GM23338 (cell line): Measurements from ENCODE around the gene WDR31. TPM values are rescaled to one million over a fixed set of nuclear protein-coding genes. Genes with fewer than 3 reads are reported as not detected.

Experiments used
- ATAC-seq: fragments of 200-7000 bp; cut with Tn5 transposase; 3 replicates; pipeline ENCODE4 v1.9.1; 2020
- DNase-seq: peaks from one replicate; pipeline ENCODE4 v3.0.0-alpha.2; 2015; ENCODE audit warnings: low spot score
- H2AFZ ChIP-seq: fragments of 200-600 bp; sonication (generic); 2 replicates; pipeline ENCODE4 v1.8.0; 2016; ENCODE audit warnings: antibody characterized with exemption, mild to moderate bottlenecking, moderate library complexity
- H3F3A ChIP-seq: fragments of 200-600 bp; sonication (generic); replicated peaks from 2 replicates; pipeline ENCODE4 v1.8.0; 2017; ENCODE audit warnings: antibody characterized with exemption, mixed run types, low read depth
- H3K27ac ChIP-seq: fragments of 200-600 bp; sonication (generic); 2 replicates; pipeline ENCODE4 v1.6.1; 2016; ENCODE audit warnings: low read depth
- H3K27me3 ChIP-seq: fragments of 200-600 bp; sonication (generic); 2 replicates; pipeline ENCODE4 v1.8.0; 2016; ENCODE audit warnings: mild to moderate bottlenecking, mixed run types, moderate library complexity; ENCODE audit not compliant: insufficient read depth
- H3K36me3 ChIP-seq: fragments of 200-600 bp; sonication (generic); 2 replicates; pipeline ENCODE4 v1.8.0; 2016; ENCODE audit warnings: mild to moderate bottlenecking; ENCODE audit not compliant: insufficient read depth
- H3K4me1 ChIP-seq: fragments of 200-600 bp; sonication (generic); 2 replicates; pipeline ENCODE4 v1.8.0; 2016; ENCODE audit warnings: mild to moderate bottlenecking, moderate library complexity; ENCODE audit not compliant: insufficient read depth
- H3K4me2 ChIP-seq: fragments of 200-600 bp; sonication (generic); 2 replicates; pipeline ENCODE4 v1.7.1; 2017; ENCODE audit warnings: mixed run types
- H3K4me3 ChIP-seq: fragments of 200-600 bp; sonication (generic); 2 replicates; pipeline ENCODE4 v1.6.1; 2016; ENCODE audit warnings: mixed run types
- H3K79me2 ChIP-seq: fragments of 200-600 bp; sonication (generic); replicated peaks from 2 replicates; pipeline ENCODE4 v1.8.0; 2017; ENCODE audit warnings: mild to moderate bottlenecking; ENCODE audit not compliant: insufficient read depth
- H3K9me2 ChIP-seq: fragments of 200-600 bp; sonication (generic); 2 replicates; pipeline ENCODE4 v1.8.0; 2017; ENCODE audit not compliant: insufficient read depth
- H4K20me1 ChIP-seq: fragments of 200-600 bp; sonication (generic); replicated peaks from 2 replicates; pipeline ENCODE4 v1.8.0; 2017; ENCODE audit warnings: mild to moderate bottlenecking; ENCODE audit not compliant: insufficient read depth
- H3K27ac Mint-ChIP-seq: 2 replicates; pipeline ENCODE4 v1.8.0; 2020; ENCODE audit warnings: inconsistent platforms, mild to moderate bottlenecking, moderate library complexity, mixed read lengths
- H3K27me3 Mint-ChIP-seq: 3 replicates; pipeline ENCODE4 v1.8.0; 2022; ENCODE audit warnings: low read depth, mild to moderate bottlenecking, moderate library complexity, mixed read lengths, inconsistent platforms; ENCODE audit not compliant: insufficient read depth, poor library complexity
- H3K36me3 Mint-ChIP-seq: 3 replicates; pipeline ENCODE4 v1.8.0; 2021; ENCODE audit warnings: low read depth, mild to moderate bottlenecking, inconsistent platforms, moderate library complexity, mixed read lengths
- H3K4me1 Mint-ChIP-seq: 3 replicates; pipeline ENCODE4 v1.8.0; 2020; ENCODE audit warnings: mild to moderate bottlenecking, inconsistent platforms, mixed read lengths
- H3K4me3 Mint-ChIP-seq: 3 replicates; pipeline ENCODE4 v1.8.0; 2021; ENCODE audit warnings: moderate library complexity, mild to moderate bottlenecking, inconsistent platforms, mixed read lengths
- H3K9me3 Mint-ChIP-seq: 3 replicates; pipeline ENCODE4 v1.8.0; 2020; ENCODE audit warnings: moderate library complexity, mild to moderate bottlenecking, inconsistent platforms, mixed read lengths
- CREB1 ChIP-seq: fragments of 250-450 bp; sonication (Bioruptor Pico); IDR thresholded peaks from 2 replicates; pipeline ENCODE4 v1.5.0; 2020; ENCODE audit warnings: low read depth, mild to moderate bottlenecking, moderate library complexity
- EZH2 ChIP-seq: fragments of 200-600 bp; sonication (generic); IDR thresholded peaks from one replicate; pipeline ENCODE4 v1.8.0; 2017; ENCODE audit warnings: antibody characterized with exemption, mild to moderate bottlenecking, low read depth; ENCODE audit not compliant: unreplicated experiment
- EZH2phosphoT487 ChIP-seq: fragments of 200-600 bp; sonication (generic); IDR thresholded peaks from one replicate; pipeline ENCODE4 v1.8.1; 2018; ENCODE audit warnings: antibody characterized with exemption; ENCODE audit not compliant: unreplicated experiment
- JUNB ChIP-seq: IDR thresholded peaks from one replicate; pipeline ENCODE4 v1.6.1; 2016; ENCODE audit warnings: antibody characterized with exemption; ENCODE audit not compliant: unreplicated experiment
- NANOG ChIP-seq: IDR thresholded peaks from 2 replicates; pipeline ENCODE4 v1.6.1; 2016; ENCODE audit warnings: antibody characterized with exemption, borderline replicate concordance
- POLR2AphosphoS5 ChIP-seq: IDR thresholded peaks from 2 replicates; pipeline ENCODE4 v1.6.1; 2016; ENCODE audit warnings: antibody characterized with exemption, low read depth
- STAT1 ChIP-seq: IDR thresholded peaks from one replicate; pipeline ENCODE4 v1.6.1; 2016; ENCODE audit warnings: antibody characterized with exemption; ENCODE audit not compliant: unreplicated experiment
- ZNF114 ChIP-seq: fragments of 250-450 bp; sonication (Bioruptor Pico); IDR thresholded peaks from 2 replicates; pipeline ENCODE4 v1.5.0; 2020; ENCODE audit warnings: mild to moderate bottlenecking, moderate library complexity
- ZNF331 ChIP-seq: fragments of 250-450 bp; sonication (Bioruptor Pico); IDR thresholded peaks from 2 replicates; pipeline ENCODE4 v1.5.0; 2020; ENCODE audit warnings: low read depth, mild to moderate bottlenecking, moderate library complexity
- polyA plus RNA-seq: library from polyadenylated mRNA; unstranded; fragments of >200 nt; fragmentation: Nextera tagmentation; extraction: Ambion mirVana; gene quantifications from 2 replicates; pipeline ENCODE4 v1.2.1, GENCODE V29; 2016
- total RNA-seq: library from RNA; depleted of rRNA; stranded (reverse); fragments of >200 nt; shearing (Covaris generic); gene quantifications from 2 replicates; pipeline ENCODE4 v1.2.3, GENCODE V29; 2014
- TF ChIP-seq, protein P1 (sequence below): fragments of 250-450 bp; sonication (Bioruptor Pico); IDR thresholded peaks from 2 replicates; pipeline ENCODE4 v1.5.0; 2020; ENCODE audit warnings: mild to moderate bottlenecking, moderate library complexity
- TF ChIP-seq, protein P2 (sequence below), 2 experiments: fragments of 200-600 bp in 1 of 2; sonication (generic) in 1 of 2; conservative IDR thresholded peaks; 2 replicates each; pipeline versions ENCODE4 v1.5.1 to v1.6.1; 2016 to 2017; ENCODE audit warnings: antibody characterized with exemption in 2 of 2, low read depth in 2 of 2, mild to moderate bottlenecking in 2 of 2, moderate library complexity in 1 of 2
- TF ChIP-seq, protein P3 (sequence below): IDR thresholded peaks from 2 replicates; pipeline ENCODE4 v1.6.1; 2016; ENCODE audit warnings: antibody characterized with exemption
- TF ChIP-seq, protein P4 (sequence below): IDR thresholded peaks from one replicate; pipeline ENCODE4 v1.6.1; 2018; ENCODE audit warnings: antibody characterized with exemption; ENCODE audit not compliant: unreplicated experiment

Gene WDR31
- total and polyA plus RNA-seq, 2 experiments from 2014 or later = 0.13 to 0.63 TPM

DNA sequence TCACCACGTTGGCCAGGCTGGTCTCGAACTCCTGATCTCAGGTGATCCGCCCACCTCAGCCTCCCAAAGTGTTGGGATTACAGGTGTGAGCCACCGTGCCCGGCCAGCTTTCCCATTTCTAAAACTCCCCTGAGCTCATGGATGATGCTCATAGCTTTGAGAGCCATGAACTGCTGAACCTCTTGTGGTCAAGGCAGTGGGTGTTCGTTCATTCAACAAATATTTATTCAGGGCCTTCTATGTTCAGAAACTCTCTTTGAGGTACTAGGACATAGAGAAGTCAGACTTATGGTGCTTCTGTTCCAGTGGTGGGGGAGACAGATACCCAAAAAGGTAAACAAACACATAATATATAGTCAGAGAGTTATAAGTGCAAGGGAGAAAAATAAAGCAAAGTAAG, 11.9 kb upstream of the WDR31 start (continued):
- TF ChIP-seq ZNF331 (CRISPR knock-in tag) = no peak
- no peak for TF ChIP-seq ZNF114
- TF ChIP-seq EZH2phosphoT487 = no peak
- TF ChIP-seq NANOG = no peak
- no peak for TF ChIP-seq EZH2

DNA sequence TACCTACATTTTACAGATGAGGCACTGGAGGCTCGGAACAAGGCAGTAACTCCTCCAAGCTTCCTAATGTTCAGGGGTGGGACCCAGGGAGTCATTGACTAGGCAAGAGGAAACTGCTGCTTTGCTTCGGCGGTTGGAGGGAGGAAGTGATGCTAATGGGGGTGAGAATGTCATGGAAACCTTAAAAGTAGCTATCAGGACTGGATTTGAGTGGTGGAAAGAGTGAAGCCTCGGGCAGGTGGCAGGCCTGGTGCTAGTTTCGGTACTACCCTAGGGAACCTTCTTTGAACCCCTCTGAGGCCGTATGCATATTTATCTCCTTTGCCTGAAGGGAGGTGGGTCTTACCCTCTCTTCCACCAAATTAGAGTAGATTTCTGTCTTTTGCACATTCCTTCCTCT, 10.9 kb upstream of the WDR31 start:
- Mint-ChIP-seq H3K4me1 (peaks cover 16% of the 10 kb centered on the region), H3K36me3 (no peaks in the 10 kb centered on the region), H3K27me3 (peaks cover 19% of the 10 kb centered on the region), H3K4me3 (peak overlapping the region; percentile 81), H3K27ac (no peak overlapping the region), H3K9me3 (no peaks in the 10 kb centered on the region)
- peaks cover 16% of the 10 kb centered on the region; the same call in 1 of the 2 replicates for H3K4me1 ChIP-seq
- no peaks in the 10 kb centered on the region for H3K36me3 ChIP-seq
- ATAC-seq = no peak
- DNase-seq = no peak
- H2AFZ ChIP-seq = no peak overlapping the region
- TF ChIP-seq STAT1 (no peak), JUNB (no peak), ZNF331 (CRISPR knock-in tag) (no peak), EZH2phosphoT487 (no peak), CREB1 (CRISPR knock-in tag) (no peak), ZNF114 (no peak), NANOG (no peak), EZH2 (no peak), POLR2AphosphoS5 (no peak)
- TF ChIP-seq, protein P1, sequence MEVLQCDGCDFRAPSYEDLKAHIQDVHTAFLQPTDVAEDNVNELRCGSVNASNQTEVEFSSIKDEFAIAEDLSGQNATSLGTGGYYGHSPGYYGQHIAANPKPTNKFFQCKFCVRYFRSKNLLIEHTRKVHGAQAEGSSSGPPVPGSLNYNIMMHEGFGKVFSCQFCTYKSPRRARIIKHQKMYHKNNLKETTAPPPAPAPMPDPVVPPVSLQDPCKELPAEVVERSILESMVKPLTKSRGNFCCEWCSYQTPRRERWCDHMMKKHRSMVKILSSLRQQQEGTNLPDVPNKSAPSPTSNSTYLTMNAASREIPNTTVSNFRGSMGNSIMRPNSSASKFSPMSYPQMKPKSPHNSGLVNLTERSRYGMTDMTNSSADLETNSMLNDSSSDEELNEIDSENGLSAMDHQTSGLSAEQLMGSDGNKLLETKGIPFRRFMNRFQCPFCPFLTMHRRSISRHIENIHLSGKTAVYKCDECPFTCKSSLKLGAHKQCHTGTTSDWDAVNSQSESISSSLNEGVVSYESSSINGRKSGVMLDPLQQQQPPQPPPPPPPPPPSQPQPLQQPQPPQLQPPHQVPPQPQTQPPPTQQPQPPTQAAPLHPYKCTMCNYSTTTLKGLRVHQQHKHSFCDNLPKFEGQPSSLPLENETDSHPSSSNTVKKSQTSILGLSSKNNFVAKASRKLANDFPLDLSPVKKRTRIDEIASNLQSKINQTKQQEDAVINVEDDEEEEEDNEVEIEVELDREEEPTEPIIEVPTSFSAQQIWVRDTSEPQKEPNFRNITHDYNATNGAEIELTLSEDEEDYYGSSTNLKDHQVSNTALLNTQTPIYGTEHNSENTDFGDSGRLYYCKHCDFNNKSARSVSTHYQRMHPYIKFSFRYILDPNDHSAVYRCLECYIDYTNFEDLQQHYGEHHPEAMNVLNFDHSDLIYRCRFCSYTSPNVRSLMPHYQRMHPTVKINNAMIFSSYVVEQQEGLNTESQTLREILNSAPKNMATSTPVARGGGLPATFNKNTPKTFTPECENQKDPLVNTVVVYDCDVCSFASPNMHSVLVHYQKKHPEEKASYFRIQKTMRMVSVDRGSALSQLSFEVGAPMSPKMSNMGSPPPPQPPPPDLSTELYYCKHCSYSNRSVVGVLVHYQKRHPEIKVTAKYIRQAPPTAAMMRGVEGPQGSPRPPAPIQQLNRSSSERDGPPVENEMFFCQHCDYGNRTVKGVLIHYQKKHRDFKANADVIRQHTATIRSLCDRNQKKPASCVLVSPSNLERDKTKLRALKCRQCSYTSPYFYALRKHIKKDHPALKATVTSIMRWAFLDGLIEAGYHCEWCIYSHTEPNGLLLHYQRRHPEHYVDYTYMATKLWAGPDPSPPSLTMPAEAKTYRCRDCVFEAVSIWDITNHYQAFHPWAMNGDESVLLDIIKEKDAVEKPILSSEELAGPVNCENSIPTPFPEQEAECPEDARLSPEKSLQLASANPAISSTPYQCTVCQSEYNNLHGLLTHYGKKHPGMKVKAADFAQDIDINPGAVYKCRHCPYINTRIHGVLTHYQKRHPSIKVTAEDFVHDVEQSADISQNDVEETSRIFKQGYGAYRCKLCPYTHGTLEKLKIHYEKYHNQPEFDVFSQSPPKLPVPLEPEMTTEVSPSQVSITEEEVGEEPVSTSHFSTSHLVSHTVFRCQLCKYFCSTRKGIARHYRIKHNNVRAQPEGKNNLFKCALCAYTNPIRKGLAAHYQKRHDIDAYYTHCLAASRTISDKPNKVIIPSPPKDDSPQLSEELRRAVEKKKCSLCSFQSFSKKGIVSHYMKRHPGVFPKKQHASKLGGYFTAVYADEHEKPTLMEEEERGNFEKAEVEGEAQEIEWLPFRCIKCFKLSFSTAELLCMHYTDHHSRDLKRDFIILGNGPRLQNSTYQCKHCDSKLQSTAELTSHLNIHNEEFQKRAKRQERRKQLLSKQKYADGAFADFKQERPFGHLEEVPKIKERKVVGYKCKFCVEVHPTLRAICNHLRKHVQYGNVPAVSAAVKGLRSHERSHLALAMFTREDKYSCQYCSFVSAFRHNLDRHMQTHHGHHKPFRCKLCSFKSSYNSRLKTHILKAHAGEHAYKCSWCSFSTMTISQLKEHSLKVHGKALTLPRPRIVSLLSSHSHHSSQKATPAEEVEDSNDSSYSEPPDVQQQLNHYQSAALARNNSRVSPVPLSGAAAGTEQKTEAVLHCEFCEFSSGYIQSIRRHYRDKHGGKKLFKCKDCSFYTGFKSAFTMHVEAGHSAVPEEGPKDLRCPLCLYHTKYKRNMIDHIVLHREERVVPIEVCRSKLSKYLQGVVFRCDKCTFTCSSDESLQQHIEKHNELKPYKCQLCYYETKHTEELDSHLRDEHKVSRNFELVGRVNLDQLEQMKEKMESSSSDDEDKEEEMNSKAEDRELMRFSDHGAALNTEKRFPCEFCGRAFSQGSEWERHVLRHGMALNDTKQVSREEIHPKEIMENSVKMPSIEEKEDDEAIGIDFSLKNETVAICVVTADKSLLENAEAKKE (CRISPR knock-in tag) = no peak
- TF ChIP-seq, protein P2, sequence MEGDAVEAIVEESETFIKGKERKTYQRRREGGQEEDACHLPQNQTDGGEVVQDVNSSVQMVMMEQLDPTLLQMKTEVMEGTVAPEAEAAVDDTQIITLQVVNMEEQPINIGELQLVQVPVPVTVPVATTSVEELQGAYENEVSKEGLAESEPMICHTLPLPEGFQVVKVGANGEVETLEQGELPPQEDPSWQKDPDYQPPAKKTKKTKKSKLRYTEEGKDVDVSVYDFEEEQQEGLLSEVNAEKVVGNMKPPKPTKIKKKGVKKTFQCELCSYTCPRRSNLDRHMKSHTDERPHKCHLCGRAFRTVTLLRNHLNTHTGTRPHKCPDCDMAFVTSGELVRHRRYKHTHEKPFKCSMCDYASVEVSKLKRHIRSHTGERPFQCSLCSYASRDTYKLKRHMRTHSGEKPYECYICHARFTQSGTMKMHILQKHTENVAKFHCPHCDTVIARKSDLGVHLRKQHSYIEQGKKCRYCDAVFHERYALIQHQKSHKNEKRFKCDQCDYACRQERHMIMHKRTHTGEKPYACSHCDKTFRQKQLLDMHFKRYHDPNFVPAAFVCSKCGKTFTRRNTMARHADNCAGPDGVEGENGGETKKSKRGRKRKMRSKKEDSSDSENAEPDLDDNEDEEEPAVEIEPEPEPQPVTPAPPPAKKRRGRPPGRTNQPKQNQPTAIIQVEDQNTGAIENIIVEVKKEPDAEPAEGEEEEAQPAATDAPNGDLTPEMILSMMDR (conservative IDR thresholded peaks at IDR 0.05; ENCODE audit: low read depth in 2 of 2) = no peak
- TF ChIP-seq, protein P3, sequence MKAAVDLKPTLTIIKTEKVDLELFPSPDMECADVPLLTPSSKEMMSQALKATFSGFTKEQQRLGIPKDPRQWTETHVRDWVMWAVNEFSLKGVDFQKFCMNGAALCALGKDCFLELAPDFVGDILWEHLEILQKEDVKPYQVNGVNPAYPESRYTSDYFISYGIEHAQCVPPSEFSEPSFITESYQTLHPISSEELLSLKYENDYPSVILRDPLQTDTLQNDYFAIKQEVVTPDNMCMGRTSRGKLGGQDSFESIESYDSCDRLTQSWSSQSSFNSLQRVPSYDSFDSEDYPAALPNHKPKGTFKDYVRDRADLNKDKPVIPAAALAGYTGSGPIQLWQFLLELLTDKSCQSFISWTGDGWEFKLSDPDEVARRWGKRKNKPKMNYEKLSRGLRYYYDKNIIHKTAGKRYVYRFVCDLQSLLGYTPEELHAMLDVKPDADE = no peak
- TF ChIP-seq, protein P4, sequence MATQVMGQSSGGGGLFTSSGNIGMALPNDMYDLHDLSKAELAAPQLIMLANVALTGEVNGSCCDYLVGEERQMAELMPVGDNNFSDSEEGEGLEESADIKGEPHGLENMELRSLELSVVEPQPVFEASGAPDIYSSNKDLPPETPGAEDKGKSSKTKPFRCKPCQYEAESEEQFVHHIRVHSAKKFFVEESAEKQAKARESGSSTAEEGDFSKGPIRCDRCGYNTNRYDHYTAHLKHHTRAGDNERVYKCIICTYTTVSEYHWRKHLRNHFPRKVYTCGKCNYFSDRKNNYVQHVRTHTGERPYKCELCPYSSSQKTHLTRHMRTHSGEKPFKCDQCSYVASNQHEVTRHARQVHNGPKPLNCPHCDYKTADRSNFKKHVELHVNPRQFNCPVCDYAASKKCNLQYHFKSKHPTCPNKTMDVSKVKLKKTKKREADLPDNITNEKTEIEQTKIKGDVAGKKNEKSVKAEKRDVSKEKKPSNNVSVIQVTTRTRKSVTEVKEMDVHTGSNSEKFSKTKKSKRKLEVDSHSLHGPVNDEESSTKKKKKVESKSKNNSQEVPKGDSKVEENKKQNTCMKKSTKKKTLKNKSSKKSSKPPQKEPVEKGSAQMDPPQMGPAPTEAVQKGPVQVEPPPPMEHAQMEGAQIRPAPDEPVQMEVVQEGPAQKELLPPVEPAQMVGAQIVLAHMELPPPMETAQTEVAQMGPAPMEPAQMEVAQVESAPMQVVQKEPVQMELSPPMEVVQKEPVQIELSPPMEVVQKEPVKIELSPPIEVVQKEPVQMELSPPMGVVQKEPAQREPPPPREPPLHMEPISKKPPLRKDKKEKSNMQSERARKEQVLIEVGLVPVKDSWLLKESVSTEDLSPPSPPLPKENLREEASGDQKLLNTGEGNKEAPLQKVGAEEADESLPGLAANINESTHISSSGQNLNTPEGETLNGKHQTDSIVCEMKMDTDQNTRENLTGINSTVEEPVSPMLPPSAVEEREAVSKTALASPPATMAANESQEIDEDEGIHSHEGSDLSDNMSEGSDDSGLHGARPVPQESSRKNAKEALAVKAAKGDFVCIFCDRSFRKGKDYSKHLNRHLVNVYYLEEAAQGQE = no peak
- H3K79me2 ChIP-seq = no peaks in the 10 kb centered on the region
- peaks cover 28% of the 10 kb centered on the region for H3K27me3 ChIP-seq
- H3K4me2 ChIP-seq = peak overlapping the region; percentile 80
- H4K20me1 ChIP-seq = no peaks in the 10 kb centered on the region
- H3K9me2 ChIP-seq = peaks cover 2% of the 10 kb centered on the region; the same call in 1 of the 2 replicates
- peak overlapping the region; percentile 79 for H3K4me3 ChIP-seq
- H3K27ac ChIP-seq = no peak overlapping the region
- no peaks in the 10 kb centered on the region for H3F3A ChIP-seq
